HepG2 (cell line): ENCODE measurements around the gene PIGN. TPM values are rescaled to one million over a fixed set of nuclear protein-coding genes. Genes with fewer than 3 reads are reported as not detected.

Experiments used
- ELF4 ChIP-seq: sonication (generic); formaldehyde crosslinking; IDR thresholded peaks from 2 replicates; pipeline ENCODE4 v1.5.0; 2020; ENCODE audit warnings: missing genetic modification reagents, mild to moderate bottlenecking, moderate library complexity, borderline replicate concordance
- HIC2 ChIP-seq: sonication (generic); formaldehyde crosslinking; IDR thresholded peaks from 2 replicates; pipeline ENCODE4 v1.9.0; 2022; ENCODE audit warnings: low read depth, missing genetic modification reagents
- KAT2B ChIP-seq: fragments of 150-350 bp; IDR thresholded peaks from 2 replicates; pipeline ENCODE4 v1.6.1; 2014; ENCODE audit warnings: low read depth, low read length, borderline replicate concordance
- MEF2D ChIP-seq: sonication (generic); formaldehyde crosslinking; IDR thresholded peaks from 2 replicates; pipeline ENCODE4 v1.5.1; 2020; ENCODE audit warnings: mild to moderate bottlenecking, missing genetic modification reagents
- MYC ChIP-seq: sonication (generic); formaldehyde crosslinking; IDR thresholded peaks from 2 replicates; pipeline ENCODE4 v1.9.0; 2021; ENCODE audit warnings: missing genetic modification reagents, borderline replicate concordance
- PHF21A ChIP-seq: sonication (generic); formaldehyde crosslinking; IDR thresholded peaks from 2 replicates; pipeline ENCODE4 v1.5.0; 2020; ENCODE audit warnings: mild to moderate bottlenecking, missing genetic modification reagents
- PPARG ChIP-seq: conservative IDR thresholded peaks from 2 replicates; pipeline ENCODE4 v1.6.1; 2016; ENCODE audit warnings: missing biosample characterization, missing genetic modification reagents
- RELA ChIP-seq: sonication (generic); formaldehyde crosslinking; IDR thresholded peaks from 2 replicates; pipeline ENCODE4 v1.4.0; 2020; ENCODE audit warnings: missing genetic modification reagents
- SOX6 ChIP-seq, 2 experiments: fragments of 450-650 bp in 1 of 2; sonication (generic) in 1 of 2; formaldehyde crosslinking in 1 of 2; IDR thresholded peaks; 2 replicates each; pipeline versions ENCODE4 v1.4.0 to v1.6.1; 2017 to 2020; ENCODE audit warnings: antibody characterized with exemption in 1 of 2, mild to moderate bottlenecking in 1 of 2, missing genetic modification reagents in 1 of 2
- SSRP1 ChIP-seq: IDR thresholded peaks from 2 replicates; pipeline ENCODE4 v1.6.1; 2016; ENCODE audit warnings: control low read depth
- THAP11 ChIP-seq: IDR thresholded peaks from 2 replicates; pipeline ENCODE4 v1.6.1; 2016; ENCODE audit warnings: missing biosample characterization, missing genetic modification reagents
- YEATS4 ChIP-seq: sonication (generic); formaldehyde crosslinking; IDR thresholded peaks from 2 replicates; pipeline ENCODE4 v1.4.0; 2020; ENCODE audit warnings: missing genetic modification reagents, borderline replicate concordance
- ZBTB4 ChIP-seq: sonication (generic); formaldehyde crosslinking; IDR thresholded peaks from 2 replicates; pipeline ENCODE4 v1.4.0; 2020; ENCODE audit warnings: missing genetic modification reagents, mild to moderate bottlenecking, borderline replicate concordance
- ZHX1 ChIP-seq: sonication (generic); formaldehyde crosslinking; IDR thresholded peaks from 2 replicates; pipeline ENCODE4 v1.8.1; 2022; ENCODE audit warnings: low read depth, mild to moderate bottlenecking, missing genetic modification reagents
- ZNF687 ChIP-seq: sonication (generic); formaldehyde crosslinking; IDR thresholded peaks from 2 replicates; pipeline ENCODE4 v1.5.1; 2020; ENCODE audit warnings: mild to moderate bottlenecking, missing genetic modification reagents, moderate library complexity
- polyA plus RNA-seq, 8 experiments: library from polyadenylated mRNA; depleted of rRNA in 3 of 8; stranded (reverse) in 7 of 8; unstranded in 1 of 8; fragments of >200 nt; fragmentation: Illumina TruSeq in 4 of 8; extraction: Trizol in 4 of 8; gene quantifications; 2 replicates each; pipeline versions ENCODE4 v1.2.1 to v1.2.3, GENCODE V29; 2011 to 2016; ENCODE audit warnings: low read depth in 4 of 8, missing spikeins in 1 of 8, mixed read lengths in 1 of 8; ENCODE audit not compliant: insufficient read depth in 1 of 8
- total RNA-seq, 5 experiments: library from RNA; depleted of rRNA; stranded (reverse); fragments of >200 nt; fragmentation: Illumina TruSeq; extraction: Trizol; gene quantifications; 2 replicates each; pipeline ENCODE4 v1.2.3, GENCODE V29; 2016; ENCODE audit warnings: low read depth in 1 of 5

Gene PIGN
- total and polyA plus RNA-seq, 2 of the 13 experiments (the other 11 are each of a cell fraction or from before 2014, with no cell fraction given): 15.5 to 33.6 TPM

- no peak for TF ChIP-seq MEF2D (CRISPR knock-in tag)
- TF ChIP-seq SOX6 (IDR thresholded peaks at IDR 0.05): no peak
- TF ChIP-seq SOX6 (CRISPR knock-in tag; IDR thresholded peaks at IDR 0.05): peak; percentile 6; the same call in 1 of the 2 replicates
- TF ChIP-seq KAT2B: no peak
- TF ChIP-seq SSRP1 (CRISPR knock-in tag): no peak
- no peak for TF ChIP-seq PPARG (CRISPR knock-in tag)
- TF ChIP-seq MYC (CRISPR knock-in tag): peak; percentile 67; the same call in 1 of the 2 replicates
- no peak for TF ChIP-seq ZHX1 (CRISPR knock-in tag)
- TF ChIP-seq YEATS4 (CRISPR knock-in tag): peak; percentile 54
- TF ChIP-seq ELF4 (CRISPR knock-in tag): no peak
- no peak for TF ChIP-seq ZBTB4 (CRISPR knock-in tag)
- peak; percentile 69 for TF ChIP-seq THAP11 (CRISPR knock-in tag)
- no peak for TF ChIP-seq PHF21A (CRISPR knock-in tag)
- TF ChIP-seq RELA (CRISPR knock-in tag): no peak
- peak; percentile 81; the same call in 1 of the 2 replicates for TF ChIP-seq ZNF687 (CRISPR knock-in tag)
- no peak for TF ChIP-seq HIC2
These were observed at the start of gene PIGN, which contains the start of gene RELCH (continued) for GRCh38 chr18:62186774-62187542.
